Psoas muscle (tissue), 8 donors: ENCODE data around the gene CCDC92B. TPM values are rescaled to one million over a fixed set of nuclear protein-coding genes. Genes with fewer than 3 reads are reported as not detected.

Experiments
- ATAC-seq, 4 donors: fragments of 200-7000 bp; cut with Tn5 transposase; one replicate each; pipeline ENCODE4 v1.9.1; 2020; ENCODE audit warnings: moderate library complexity in 3 of 4, mild to moderate bottlenecking in 2 of 4
- DNase-seq, 2 donors: peaks; one replicate each; pipeline ENCODE4 v3.0.0-alpha.2; 2020
- H3K27ac ChIP-seq: fragments of 200-600 bp; one replicate; pipeline ENCODE4 v1.8.0; 2022
- H3K27me3 ChIP-seq, 3 donors: fragments of 200-600 bp in 1 of 3; one replicate each; pipeline versions ENCODE4 v1.6.1 to v1.8.0; 2013 to 2022; ENCODE audit warnings: low read length in 2 of 3, mild to moderate bottlenecking in 2 of 3, moderate library complexity in 1 of 3; ENCODE audit not compliant: insufficient read depth in 3 of 3
- H3K36me3 ChIP-seq, 2 donors: fragments of 200-600 bp in 1 of 2; one replicate each; pipeline versions ENCODE4 v1.6.1 to v1.8.0; 2013 to 2022; ENCODE audit warnings: low read depth in 1 of 2, mild to moderate bottlenecking in 1 of 2, moderate library complexity in 1 of 2; ENCODE audit not compliant: insufficient read depth in 1 of 2
- H3K4me1 ChIP-seq: fragments of 200-600 bp; one replicate; pipeline ENCODE4 v1.8.0; 2022
- H3K4me3 ChIP-seq: fragments of 200-600 bp; one replicate; pipeline ENCODE4 v1.8.0; 2022; ENCODE audit warnings: mild to moderate bottlenecking
- H3K9me3 ChIP-seq: fragments of 200-600 bp; one replicate; pipeline ENCODE4 v1.8.0; 2022
- CTCF ChIP-seq: fragments of 200-600 bp; IDR thresholded peaks from one replicate; pipeline ENCODE4 v1.8.0; 2022; ENCODE audit warnings: antibody characterized with exemption
- WGBS, 3 donors: extraction: QIAGEN DNeasy Blood & Tissue Kit; methylation state at CpG; one replicate each; pipeline versions ENCODE4 v1.1.6 to v1.1.7; 2013; 5-methylcytosine and 5-hydroxymethylcytosine counted together
- intact Hi-C, 2 donors: fragments of 100-400 bp; cut with DNase I; formaldehyde crosslinking; loops; one replicate each; pipeline versions ENCODE4 v1.11.0 to v1.14.2; 2022
- polyA plus RNA-seq, 3 donors: library from polyadenylated mRNA; stranded (reverse); fragments of 200-250 nt; gene quantifications; one replicate each; pipeline ENCODE4 v1.2.3, GENCODE V29; 2013
- total RNA-seq, 4 donors: library from RNA; stranded (reverse); fragmentation: NEBNext Ultra II Directional in 2 of 4; extraction: Animal tissue kit (Norgen Biotek cat#: 25700) in 2 of 4; gene quantifications; one replicate each; pipeline versions ENCODE4 v1.2.1 to v1.2.4, GENCODE V29; 2021 to 2023
- donor health status: healthy with polysubstance abuse.
- donor health status: DM: no; HTN: no; CAD: no; lungs with moderate emphysema.
- donor health status: Bipolar disorder and iron deficiency.
- donor health status: healthy.
- donor health status: DM: yes; HTN: yes; CAD: no.
- donor health status: DM: no; HTN: no; CAD: no.
- donor health status: DM: no; HTN: no; CAD: no.
- donor health status: DM: yes; HTN: yes; CAD: no.

Gene CCDC92B
- total and polyA plus RNA-seq, 7 donors = 0.01 to 0.23 (median 0.07) TPM; not detected in 3

GRCh38 chr17:2779545-2779944 is 30.1 kb upstream of the CCDC92B start:
- 66 to 72% (median 72%) methylated on average over 6 to 7 of the region's 7 CpGs for WGBS, 3 donors
- Histone ChIP-seq H3K27me3 (peaks cover 0 to 39% (median 17%) of the 10 kb centered on the region in 3 donors), H3K9me3 (peaks cover 5% of the 10 kb centered on the region), H3K4me3 (no peak overlapping the region), H3K36me3 (no peaks in the 10 kb centered on the region), H3K4me1 (no peaks in the 10 kb centered on the region), H3K27ac (no peak overlapping the region)
- DNase-seq (no peak), ATAC-seq (no peak)
- intact Hi-C loops = no loop called here
- TF ChIP-seq CTCF = no peak

DNA sequence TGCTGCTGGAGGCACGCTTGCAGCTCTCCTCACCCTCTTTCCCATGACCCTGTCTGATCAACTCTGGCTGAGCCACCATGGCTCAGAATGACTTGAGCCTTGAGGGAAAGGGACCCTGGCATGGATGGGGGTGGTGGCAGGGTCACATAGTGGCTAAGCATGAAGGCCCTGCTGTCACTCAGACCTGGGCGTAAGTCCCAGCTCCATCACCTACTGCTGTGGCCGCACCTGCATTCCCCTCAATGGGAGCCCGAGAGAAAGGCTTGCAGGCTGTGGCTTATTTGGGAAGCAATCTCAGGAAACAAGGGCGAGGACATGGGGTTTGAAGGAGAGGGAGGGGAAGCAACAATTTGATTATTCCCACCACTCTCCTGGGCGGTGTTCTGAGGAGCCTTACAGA is 29.0 kb upstream of the CCDC92B start:
- H3K9me3 ChIP-seq = peaks cover under 1% of the 10 kb centered on the region
- TF ChIP-seq CTCF = no peak
- H3K27ac ChIP-seq = no peak overlapping the region
- no peaks in the 10 kb centered on the region for H3K4me1 ChIP-seq
- no peak overlapping the region for H3K4me3 ChIP-seq
- no peak for DNase-seq
- 64 to 76% (median 70%) methylated on average over 6 of the region's 6 CpGs for WGBS, 3 donors
- H3K36me3 ChIP-seq = no peaks in the 10 kb centered on the region
- ATAC-seq = no peak
- intact Hi-C loops = no loop called here
- peaks cover 0 to 44% (median 16%) of the 10 kb centered on the region in 3 donors for H3K27me3 ChIP-seq

DNA sequence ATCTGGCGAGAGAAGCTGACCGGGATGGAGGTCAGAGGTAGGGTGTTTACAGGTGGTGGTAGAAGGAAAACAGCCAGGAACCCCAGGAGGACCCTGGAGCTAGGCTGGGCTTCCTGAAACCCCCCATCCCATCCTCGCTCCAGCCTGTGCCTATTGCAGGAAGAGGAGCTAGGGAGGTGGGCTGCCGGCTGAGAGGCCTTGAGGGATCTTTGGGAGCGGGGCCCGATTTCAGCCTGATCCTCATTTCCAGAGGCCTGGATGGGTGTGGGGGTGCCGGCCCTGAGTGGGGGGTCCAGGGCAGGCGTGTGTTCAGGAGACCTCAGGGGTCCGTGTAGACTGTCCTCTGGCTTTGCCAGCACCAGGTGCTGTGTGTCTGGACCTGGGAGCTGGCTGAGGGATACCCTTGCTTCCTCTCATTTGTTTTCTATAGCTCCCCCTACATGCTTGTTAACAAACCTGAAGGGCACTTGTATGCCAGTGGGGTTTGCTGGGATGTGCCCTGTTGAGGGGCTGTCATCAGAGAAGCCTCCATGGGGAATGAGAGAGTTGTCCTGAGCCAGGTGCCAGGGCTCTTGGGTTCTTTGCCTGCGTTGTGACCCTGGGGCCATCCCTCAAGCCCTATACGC is 27.9 kb upstream of the CCDC92B start:
- intact Hi-C loops = no loop called here
- no peak overlapping the region for H3K27ac ChIP-seq
- H3K4me3 ChIP-seq = no peak overlapping the region
- no peak for DNase-seq
- no peak for TF ChIP-seq CTCF
- no peaks in the 10 kb centered on the region for H3K36me3 ChIP-seq
- 18 to 26% (median 22%) methylated on average over 10 to 11 of the region's 11 CpGs for WGBS, 3 donors
- H3K27me3 ChIP-seq = peaks cover 0 to 51% (median 18%) of the 10 kb centered on the region in 3 donors
- ATAC-seq = no peak
- H3K9me3 ChIP-seq = no peaks in the 10 kb centered on the region
- no peaks in the 10 kb centered on the region for H3K4me1 ChIP-seq

DNA sequence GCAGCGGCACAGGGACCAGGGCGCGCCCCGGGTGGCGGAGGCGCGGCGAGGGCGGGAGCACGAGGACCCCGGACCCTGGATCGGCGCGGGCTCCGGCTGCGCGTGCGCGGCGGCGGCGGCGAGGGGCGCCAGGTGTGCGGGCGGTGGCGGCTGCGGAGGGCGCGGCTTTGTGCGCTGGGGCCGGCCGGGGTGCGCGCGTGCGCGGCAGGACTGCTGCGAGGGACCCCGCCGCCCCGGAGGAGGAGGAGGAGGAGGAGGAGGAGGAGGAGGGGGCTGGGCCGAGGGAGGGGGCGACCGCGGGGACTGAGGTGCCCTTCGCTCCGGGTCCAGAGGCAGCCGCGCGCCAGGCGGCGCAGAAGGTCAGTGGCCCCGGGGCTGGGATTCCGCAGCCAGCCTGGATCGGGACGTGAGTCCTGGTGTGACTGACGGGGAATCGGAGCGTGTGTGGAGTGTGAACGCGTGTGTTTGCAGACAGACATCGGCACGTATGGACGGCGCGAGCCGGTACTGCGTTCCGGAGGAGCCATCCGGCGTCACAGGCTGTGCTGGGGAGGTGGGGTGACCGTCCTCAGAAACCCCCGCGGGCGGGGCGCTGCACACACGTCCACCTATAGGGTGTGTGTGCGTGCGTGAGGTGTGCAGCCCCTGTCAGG is 27.3 kb upstream of the CCDC92B start:
- H3K4me3 ChIP-seq = peak overlapping the region; percentile 39
- peaks cover 0 to 56% (median 16%) of the 10 kb centered on the region in 3 donors for H3K27me3 ChIP-seq
- intact Hi-C loops = no loop called here
- no peak overlapping the region for H3K27ac ChIP-seq
- TF ChIP-seq CTCF = no peak
- no peaks in the 10 kb centered on the region for H3K36me3 ChIP-seq
- no peak for DNase-seq
- 0 to 1% (median 1%) methylated on average over 32 to 77 of the region's 80 CpGs for WGBS, 3 donors
- H3K4me1 ChIP-seq = no peaks in the 10 kb centered on the region
- ATAC-seq = peak in 1 of 4 donors; percentile 22
- H3K9me3 ChIP-seq = no peaks in the 10 kb centered on the region
